Femur (tissue), 1 donor: Measurements from ENCODE around the gene DEFB118.
"Not testable (repeated sequence)": the region's sequence is repeated elsewhere in the genome, so short reads cannot be mapped to it uniquely, and the experiment has no call there.

Source experiments
- DNase-seq: peaks from one replicate; pipeline ENCODE4 v3.0.0-alpha.2; 2017

DEFB118 gene, protein sequence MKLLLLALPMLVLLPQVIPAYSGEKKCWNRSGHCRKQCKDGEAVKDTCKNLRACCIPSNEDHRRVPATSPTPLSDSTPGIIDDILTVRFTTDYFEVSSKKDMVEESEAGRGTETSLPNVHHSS

DNA sequence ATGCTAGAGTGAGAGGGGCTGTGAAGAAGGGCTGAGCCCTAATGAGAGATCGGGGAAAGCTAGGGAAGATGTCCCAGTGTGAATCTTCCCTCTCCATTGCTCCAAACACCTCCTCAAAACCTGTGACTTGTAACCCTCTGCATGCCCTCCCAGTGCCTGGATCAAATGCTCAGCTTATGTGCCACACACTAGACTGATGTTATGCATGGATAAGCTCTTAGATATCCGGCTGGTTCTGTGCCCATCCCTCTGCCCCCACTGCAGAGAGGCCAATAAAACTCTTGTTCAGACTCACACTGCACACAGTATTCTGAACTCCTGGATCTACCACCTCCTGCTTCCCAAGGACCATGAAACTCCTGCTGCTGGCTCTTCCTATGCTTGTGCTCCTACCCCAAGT is at the start of gene DEFB118:
TSS of gene DEFB118 (plus strand) at position 301 of the 400 bp plus-strand sequence. CDS start at position 351, 50 bp downstream.
- DNase-seq = no peak

DNA sequence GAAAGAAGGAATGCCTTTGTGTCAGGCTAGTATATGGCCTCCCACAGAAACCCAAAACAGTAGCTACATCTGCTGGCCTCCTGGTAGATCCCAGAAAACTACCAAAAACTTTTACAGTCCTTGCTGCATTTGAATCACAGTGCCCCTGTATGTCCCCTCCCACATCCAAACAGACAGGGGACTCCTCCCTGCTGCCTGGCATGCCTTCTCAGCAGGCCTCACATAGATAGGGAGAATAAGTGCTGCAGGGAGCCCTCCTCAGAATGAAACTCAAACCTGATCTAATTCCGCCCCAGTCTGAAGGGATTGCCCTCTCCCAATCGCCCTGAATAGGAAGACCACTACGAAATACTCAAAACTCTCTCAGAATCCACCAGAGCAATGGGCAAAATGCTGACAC is 45.9 kb upstream of the DEFB118 start:
- DNase-seq = no peak

DNA sequence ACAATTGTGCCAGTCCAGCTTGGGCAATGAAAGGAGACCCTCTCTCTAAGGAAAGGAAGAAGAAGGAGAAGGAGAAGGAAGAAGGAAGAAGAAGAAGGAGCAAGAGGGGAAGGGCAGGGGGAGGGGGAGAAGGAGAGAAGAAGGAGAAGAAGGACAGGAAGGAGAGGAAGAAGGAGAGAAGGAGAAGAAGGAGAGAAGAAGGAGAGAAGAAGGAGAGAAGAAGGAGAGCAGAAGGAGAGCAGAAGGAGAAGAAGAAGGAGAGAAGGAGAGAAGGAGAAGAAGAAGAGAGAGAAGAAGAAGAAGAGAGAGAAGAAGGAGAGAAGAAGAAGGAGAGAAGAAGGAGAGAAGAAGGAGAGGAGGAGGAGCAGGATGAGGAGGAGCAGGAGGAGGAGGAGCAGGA is 37.5 kb upstream of the DEFB118 start:
- DNase-seq = no peak

DNA sequence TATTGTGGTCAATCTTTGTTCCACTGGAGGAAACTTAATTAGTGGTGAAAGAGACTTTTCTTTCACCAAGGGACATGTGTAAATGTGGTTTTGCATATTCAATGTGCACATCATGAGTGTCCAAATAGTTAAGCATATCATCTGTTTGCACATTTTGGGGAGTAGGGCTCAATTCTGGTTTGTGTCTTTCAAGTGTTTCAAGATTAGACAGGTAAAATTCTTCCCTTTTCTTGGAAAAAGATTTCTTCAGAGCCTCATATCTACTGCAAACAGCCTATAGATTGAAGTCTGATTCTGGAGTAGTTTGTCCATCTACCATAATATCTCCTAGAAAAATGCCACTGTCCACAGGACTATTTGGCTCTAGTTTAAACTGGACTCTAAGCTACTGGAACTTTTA is 26.9 kb upstream of the DEFB118 start:
- DNase-seq = no peak

DNA sequence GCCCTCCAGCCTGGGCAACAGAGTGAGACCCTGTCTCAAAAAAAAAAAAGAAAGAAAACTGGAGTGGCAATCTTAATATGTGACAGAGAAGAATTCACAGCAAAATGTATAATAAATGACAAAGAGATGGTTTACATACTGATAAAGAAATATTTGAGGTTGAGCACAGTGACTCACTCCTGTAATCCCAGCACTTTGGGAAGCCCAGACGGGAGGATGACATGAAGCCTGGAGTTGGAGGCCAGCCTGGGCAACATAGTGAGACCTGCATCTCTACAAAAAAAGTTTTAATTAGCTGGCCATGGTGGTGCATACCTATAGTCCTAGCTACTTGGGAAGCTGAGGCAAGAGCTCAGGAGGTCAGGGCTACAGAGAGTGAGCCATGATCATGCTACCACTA is 12.4 kb upstream of the DEFB118 start:
- DNase-seq = no peak

DNA sequence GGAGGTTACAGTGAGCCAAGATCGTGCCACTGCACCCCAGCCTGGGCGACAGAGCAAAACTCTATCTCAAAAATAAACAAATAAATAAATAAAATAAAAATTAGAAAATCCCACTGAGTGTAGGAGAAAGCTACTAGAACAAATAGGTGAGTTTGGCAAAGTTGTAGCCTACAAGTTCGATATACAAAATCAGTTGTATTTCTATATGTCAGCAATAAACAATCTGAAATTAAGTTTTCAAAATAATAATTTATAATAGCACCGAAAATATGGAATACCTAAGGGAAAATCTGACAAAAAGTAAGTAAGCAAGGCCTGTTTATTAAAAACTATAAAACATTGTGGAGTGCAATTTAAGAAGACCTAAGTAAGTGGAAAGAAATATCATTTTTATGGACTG is 5.1 kb upstream of the DEFB118 start:
- DNase-seq = no peak

DNA sequence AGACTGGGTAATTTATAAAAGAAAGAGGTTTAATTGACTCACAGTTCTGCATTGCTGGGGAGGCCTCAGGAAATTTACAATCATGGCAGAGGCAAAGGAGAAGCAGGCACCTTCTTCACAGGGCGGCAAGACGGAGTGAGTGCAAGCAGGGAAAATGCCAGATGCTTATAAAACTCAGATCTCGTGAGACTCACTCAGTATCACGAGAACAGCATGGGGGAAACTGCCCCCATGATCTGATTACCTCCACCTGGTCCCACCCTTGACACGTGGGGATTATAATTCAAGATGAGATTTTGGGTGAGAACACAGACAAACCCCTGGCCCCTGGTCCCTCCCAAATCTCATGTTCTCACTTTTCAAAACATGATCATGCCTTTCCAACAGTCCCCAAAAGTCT is 4.1 kb upstream of the DEFB118 start:
- DNase-seq = not testable (repeated sequence)

DNA sequence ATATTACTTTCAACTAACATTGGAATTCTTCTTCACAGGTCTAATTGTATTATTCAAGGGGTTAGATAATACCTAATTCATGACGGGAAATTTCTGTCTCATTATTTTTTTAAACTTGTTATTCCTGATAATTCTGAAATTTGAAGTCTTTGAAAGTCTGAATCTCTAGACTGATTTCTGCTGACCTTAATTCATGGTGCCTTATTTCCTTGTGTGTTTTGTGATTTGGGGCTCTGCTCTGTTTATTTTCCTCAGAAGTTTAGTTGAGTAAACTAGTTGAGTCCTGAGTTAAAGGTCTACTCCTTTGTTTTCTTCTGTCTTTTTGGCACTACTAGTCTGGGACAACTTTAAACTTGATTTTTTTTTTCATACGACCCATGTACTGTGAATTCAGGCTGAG is 5.9 kb downstream of the DEFB118 start:
- DNase-seq = no peak

DNA sequence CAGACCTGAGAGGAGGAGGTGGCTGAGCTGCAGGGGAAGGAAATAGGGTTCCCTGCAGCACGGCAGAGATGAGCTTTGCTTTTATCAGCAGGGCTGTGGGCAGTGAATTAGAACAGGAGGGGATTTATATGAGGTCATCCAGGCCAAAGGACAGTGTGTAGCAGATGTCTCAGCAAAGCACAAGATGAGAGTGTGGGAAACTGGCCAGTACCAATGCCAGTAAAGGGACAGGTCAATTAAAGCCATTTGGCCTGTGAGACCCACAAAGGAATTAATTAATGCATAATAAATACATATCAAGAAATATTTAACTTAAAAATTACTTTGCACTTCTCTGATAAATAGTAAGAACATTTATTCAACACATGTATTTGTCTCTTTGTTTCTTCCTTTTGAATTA is 22.1 kb downstream of the DEFB118 start, which contains the start of gene DEFB119:
TSS of gene DEFB119 (minus strand) at position 101 of the 400 bp plus-strand sequence. CDS start 107 bp downstream, outside the sequence.
- no peak for DNase-seq

DNA sequence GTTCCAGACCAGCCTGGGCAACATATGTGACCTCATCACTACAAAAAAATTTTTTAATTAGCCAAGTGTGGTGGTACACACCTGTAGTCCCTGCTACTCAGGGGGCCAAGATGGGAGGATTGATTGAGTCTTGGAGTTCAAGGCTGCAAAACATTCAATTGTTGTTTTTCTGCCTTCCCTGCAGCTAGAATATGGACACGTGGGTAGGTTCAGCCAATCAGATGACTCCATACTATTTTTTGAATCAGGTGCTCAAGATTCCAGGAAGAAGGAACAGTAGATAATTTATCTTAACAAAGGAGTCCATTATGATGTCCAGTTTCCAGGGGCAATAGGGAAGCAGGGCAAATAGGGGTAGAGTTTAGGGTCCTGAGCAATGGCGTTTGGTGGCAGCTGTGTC is 24.4 kb downstream of the DEFB118 start:
- DNase-seq = no peak

DNA sequence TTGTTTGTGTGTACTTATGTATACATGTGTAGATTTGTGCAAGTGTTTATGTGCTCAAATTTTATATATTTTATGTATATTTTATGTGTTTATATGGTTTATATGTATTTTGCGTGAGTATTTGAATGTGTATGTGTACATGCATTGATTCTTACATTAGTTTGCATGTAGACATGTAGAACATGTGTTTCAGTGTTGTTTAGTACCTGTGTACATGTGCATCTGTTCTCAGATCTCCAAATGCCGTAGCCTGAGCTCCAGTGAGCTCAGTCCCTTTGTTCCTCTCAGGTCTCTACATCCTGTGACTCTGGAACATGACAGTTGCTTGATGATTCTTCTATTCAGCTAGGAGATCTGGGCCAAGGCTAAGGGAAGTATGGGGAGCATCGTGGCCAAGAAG is 26.5 kb downstream of the DEFB118 start:
- no peak for DNase-seq

DNA sequence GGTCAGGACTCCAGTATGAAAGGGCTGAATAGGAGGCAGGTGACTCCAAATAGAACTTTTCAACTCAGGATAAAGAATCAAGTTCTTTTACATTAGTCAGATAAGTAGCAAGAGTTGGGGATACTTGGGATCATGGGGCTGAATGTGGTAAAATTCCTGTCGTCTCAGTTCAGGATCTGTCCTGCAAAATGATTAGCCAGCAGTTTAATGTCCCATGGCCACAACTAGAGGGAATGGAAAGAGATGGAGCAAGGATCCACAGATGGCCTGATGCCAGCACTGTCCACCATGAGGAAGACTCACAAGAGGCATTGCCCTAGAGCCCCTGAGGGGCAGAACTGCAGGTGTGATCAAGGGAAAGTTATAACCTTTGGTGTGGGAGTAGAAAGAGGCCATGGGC is 35.5 kb downstream of the DEFB118 start:
- no peak for DNase-seq

DNA sequence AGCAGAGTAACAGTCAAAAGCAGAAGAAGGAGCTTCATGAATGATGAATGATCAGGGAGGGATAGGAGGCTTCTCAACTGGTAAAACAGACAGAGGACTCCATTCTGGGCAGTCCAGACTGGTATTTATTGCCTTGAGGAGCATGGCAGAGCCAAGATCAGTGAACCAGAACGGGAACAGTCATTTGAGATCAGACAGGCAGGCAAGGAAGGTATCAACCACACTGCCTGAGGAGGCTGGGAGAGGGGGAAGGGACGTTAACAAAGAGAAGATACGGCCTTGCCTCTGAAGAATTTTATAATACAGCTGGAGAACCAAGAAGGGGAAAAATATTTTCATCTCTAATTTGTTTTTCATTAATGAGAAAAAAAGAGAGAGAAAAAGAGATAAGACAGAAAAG is 37.7 kb downstream of the DEFB118 start, which contains the start of gene DEFB121:
TSS of gene DEFB121 (minus strand) at position 101 of the 400 bp plus-strand sequence. CDS start at position 38, 63 bp downstream.
- DNase-seq = no peak

DNA sequence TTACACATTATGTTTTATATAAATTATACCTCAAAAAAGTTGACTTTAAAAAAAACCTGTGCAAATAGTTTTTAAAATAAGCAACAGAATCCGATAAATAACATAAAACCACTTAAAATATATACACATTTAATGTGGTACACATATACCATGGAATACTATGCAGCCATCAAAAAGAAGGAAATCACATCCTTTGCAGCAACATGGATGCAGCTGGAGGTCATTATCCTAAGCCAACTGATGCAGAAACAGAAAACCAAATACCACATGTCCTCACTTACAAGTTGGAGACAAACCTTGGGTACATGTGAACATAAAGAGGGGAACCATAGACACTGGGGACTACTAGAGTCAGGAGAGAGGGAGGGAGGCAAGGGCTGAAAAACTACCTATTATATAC is 41.6 kb downstream of the DEFB118 start:
- no peak for DNase-seq

DNA sequence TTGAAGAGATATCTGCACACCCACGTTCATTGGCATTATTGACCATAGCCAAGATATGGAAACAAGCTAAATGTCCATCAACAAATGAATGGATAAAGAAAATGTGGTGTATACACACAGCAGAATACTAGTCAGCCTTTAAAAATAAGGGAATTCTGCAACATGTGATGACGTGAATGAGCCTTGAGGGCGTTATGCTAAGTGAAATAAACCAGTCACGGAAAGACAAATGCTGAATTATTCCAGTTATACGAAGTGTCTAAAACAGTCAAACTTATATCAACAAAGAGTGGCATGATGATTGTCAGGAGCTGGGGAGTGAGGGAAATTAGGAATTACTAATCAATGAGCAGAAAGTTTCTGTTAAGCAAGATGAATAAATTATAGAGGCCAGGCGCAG is 46.0 kb downstream of the DEFB118 start:
- no peak for DNase-seq

DNA sequence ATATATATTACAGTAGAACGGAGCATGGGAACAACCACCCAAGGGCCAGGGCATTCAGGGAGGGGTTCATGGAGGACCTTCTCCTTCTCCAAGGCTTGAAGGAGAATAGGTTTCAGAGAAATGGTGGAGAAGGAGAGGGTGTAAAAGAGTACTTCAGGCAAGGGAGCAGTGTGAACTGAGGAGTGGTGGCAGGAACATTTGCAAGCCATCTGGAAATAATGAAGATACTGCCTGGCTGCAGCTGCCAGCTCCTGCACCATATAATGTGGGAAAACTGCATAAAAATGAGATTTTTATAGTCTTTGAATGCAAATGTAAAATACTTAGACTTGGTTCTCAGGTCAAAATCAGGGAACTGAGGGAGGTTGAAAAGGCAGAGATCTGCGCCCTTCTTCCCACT is 47.3 kb downstream of the DEFB118 start:
- no peak for DNase-seq

DNA sequence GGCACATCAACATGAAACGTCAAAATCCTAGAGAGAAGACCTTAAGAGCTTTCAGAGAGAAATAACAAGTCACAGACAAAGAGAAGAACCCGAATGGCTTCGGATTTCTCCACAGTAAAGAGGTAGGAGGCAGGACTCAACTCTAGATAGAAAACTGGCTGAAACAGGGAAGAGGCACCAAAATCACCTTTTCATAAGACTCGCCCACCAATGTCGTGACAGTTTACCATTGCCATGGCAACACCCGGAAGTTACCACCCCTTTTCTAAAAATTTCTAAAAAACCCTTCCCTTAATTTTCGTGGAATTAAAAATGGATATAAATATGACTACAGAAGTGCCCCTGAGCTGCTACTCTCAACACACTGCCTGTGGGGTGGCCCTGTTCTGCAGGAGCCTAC is 49.9 kb downstream of the DEFB118 start:
- DNase-seq = no peak
